Upper lobe of right lung (tissue), 1 donor: ENCODE data around the gene DNMT3A. TPM values are rescaled to one million over a fixed set of nuclear protein-coding genes. Genes with fewer than 3 reads are reported as not detected.

Source experiments
- ATAC-seq: fragments of 200-7000 bp; cut with Tn5 transposase; one replicate; pipeline ENCODE4 v1.9.1; 2020; ENCODE audit warnings: mild to moderate bottlenecking, moderate library complexity
- DNase-seq: peaks from one replicate; pipeline ENCODE4 v3.0.0-alpha.2; 2020
- H3K27ac ChIP-seq: fragments of 200-600 bp; one replicate; pipeline ENCODE4 v1.8.0; 2022
- H3K27me3 ChIP-seq: fragments of 200-600 bp; one replicate; pipeline ENCODE4 v1.8.0; 2022; ENCODE audit warnings: mild to moderate bottlenecking
- H3K36me3 ChIP-seq: fragments of 200-600 bp; one replicate; pipeline ENCODE4 v1.8.0; 2022
- H3K4me1 ChIP-seq: fragments of 200-600 bp; one replicate; pipeline ENCODE4 v1.8.0; 2022
- H3K4me3 ChIP-seq: fragments of 200-600 bp; one replicate; pipeline ENCODE4 v1.8.0; 2022; ENCODE audit warnings: mild to moderate bottlenecking
- H3K9me3 ChIP-seq: fragments of 200-600 bp; one replicate; pipeline ENCODE4 v1.8.0; 2022
- intact Hi-C: fragments of 100-400 bp; cut with DNase I; formaldehyde crosslinking; loops from one replicate; pipeline ENCODE4 v1.11.0; 2022
- total RNA-seq: library from RNA; stranded (reverse); fragmentation: NEBNext Ultra II Directional; extraction: Animal tissue kit (Norgen Biotek cat#: 25700); gene quantifications from one replicate; pipeline ENCODE4 v1.2.1, GENCODE V29; 2021
- TF ChIP-seq, protein P1 (sequence below): fragments of 200-600 bp; IDR thresholded peaks from one replicate; pipeline ENCODE4 v1.8.0; 2022; ENCODE audit warnings: antibody characterized with exemption
- donor health status: DM: no; HTN: yes; CAD: no; lungs with severe emphysema.

Gene DNMT3A
- total RNA-seq, 1 donor from 2014 or later = 31.3 TPM

- H3K9me3 ChIP-seq = no peaks in the 10 kb centered on the region
- no peak for DNase-seq
- H3K27me3 ChIP-seq = no peaks in the 10 kb centered on the region
- TF ChIP-seq, protein P1, sequence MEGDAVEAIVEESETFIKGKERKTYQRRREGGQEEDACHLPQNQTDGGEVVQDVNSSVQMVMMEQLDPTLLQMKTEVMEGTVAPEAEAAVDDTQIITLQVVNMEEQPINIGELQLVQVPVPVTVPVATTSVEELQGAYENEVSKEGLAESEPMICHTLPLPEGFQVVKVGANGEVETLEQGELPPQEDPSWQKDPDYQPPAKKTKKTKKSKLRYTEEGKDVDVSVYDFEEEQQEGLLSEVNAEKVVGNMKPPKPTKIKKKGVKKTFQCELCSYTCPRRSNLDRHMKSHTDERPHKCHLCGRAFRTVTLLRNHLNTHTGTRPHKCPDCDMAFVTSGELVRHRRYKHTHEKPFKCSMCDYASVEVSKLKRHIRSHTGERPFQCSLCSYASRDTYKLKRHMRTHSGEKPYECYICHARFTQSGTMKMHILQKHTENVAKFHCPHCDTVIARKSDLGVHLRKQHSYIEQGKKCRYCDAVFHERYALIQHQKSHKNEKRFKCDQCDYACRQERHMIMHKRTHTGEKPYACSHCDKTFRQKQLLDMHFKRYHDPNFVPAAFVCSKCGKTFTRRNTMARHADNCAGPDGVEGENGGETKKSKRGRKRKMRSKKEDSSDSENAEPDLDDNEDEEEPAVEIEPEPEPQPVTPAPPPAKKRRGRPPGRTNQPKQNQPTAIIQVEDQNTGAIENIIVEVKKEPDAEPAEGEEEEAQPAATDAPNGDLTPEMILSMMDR = no peak
- ATAC-seq = no peak
- no peak overlapping the region for H3K4me3 ChIP-seq
- intact Hi-C loops = no loop called here
- peaks cover 17% of the 10 kb centered on the region for H3K36me3 ChIP-seq
- no peaks in the 10 kb centered on the region for H3K4me1 ChIP-seq
- no peak overlapping the region for H3K27ac ChIP-seq
These were observed 82.0 kb downstream of the DNMT3A start for GRCh38 chr2:25259737-25260124.

DNA sequence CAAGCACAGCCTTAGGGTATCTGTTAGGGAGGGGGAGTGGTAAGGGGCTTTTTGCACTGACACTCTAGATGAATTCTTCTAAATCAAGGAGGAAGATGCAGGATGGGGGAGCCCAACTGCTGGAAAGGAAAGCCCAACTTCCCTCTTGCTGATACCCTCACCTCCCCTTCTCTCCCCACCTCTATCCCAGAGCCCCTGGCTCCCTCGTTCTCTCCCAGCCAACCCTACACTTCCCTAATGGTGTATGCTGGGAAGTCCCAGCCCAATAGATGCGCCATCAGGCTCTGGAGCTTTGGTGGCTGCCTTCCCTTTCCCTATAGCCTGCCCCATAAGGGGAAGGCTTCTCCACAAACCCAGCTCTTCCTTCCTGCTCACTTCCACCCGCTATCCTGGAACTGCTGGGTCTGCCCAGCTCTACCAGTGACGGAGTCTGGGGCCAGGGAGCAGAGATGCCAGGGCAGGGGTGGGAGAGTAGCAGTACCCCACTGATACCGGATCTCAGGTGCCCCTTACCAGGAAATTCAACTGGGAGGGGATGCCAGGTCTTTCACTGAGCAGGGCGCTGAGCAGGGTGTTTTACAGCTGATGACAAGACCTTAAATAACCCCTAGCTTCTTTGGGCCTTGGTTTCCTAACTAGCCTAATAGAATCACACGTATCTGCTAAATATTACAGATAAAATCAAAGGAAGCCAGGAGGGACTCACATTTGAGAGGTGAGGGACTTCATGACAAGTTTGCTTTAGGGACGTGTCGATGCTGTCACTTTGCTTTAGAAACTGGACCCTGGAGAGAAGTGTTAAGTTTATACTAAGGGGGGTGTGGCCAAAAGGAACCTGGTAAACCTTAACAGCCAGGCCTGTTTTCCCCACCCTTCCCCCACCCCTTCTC is 82.6 kb downstream of the DNMT3A start:
- Histone ChIP-seq H3K36me3 (peaks cover 17% of the 10 kb centered on the region), H3K4me3 (no peak overlapping the region), H3K27ac (no peak overlapping the region), H3K27me3 (no peaks in the 10 kb centered on the region), H3K4me1 (no peaks in the 10 kb centered on the region), H3K9me3 (no peaks in the 10 kb centered on the region)
- intact Hi-C loops = no loop called here
- ATAC-seq = no peak
- TF ChIP-seq, protein P1 = no peak
- no peak for DNase-seq

DNA sequence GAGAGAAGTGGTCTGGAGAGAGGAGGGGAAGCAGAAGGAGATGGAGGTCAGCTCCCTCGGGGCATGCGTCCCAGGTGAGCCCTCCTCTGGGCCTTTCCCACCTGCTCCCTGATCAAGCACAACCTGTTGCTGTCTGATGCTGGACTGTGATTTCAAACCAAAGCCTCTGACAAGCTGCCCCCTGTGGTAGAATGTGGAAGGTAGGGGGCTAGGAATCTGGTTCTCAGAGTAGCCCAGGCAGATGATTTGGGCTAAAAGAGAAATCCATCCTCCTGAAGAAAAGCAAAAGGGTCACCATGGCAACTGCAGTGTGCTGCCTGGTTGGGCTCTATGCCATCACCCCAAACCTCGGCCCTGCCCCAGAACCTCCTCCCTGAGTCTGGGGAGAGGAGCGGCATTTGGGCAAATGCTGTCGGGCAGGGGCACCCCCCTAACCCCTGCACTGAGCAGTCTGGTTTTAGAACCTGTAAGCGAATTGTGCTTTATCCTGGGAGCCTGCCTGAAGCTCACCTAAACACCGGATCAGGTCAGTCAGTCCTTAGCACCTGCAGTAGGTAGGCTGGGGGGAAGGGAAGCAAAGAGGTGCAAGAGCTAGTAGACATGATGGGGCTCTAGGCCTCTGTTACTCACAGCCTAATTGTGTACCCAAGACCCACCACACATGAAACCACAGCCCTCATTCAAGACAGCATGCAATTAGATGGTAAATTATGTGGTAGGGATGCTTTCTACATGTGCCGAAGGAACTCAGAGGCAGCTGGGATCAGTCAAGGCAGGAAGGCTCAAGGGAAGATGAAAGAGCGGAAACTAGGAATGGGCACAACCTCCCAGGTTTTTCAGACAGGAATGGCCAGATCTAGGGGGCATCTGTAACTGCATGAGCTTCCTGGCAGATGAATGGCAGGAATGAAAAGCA is 83.5 kb downstream of the DNMT3A start:
- DNase-seq = no peak
- TF ChIP-seq, protein P1 = no peak
- ATAC-seq = no peak
- H3K4me1 ChIP-seq = no peaks in the 10 kb centered on the region
- no peak overlapping the region for H3K27ac ChIP-seq
- no peaks in the 10 kb centered on the region for H3K27me3 ChIP-seq
- intact Hi-C loops = no loop called here
- peaks cover 17% of the 10 kb centered on the region for H3K36me3 ChIP-seq
- H3K4me3 ChIP-seq = no peak overlapping the region
- no peaks in the 10 kb centered on the region for H3K9me3 ChIP-seq

- intact Hi-C loops = no loop called here
- ATAC-seq = no peak
These were observed 84.6 kb downstream of the DNMT3A start for GRCh38 chr2:25257032-25257552.

DNA sequence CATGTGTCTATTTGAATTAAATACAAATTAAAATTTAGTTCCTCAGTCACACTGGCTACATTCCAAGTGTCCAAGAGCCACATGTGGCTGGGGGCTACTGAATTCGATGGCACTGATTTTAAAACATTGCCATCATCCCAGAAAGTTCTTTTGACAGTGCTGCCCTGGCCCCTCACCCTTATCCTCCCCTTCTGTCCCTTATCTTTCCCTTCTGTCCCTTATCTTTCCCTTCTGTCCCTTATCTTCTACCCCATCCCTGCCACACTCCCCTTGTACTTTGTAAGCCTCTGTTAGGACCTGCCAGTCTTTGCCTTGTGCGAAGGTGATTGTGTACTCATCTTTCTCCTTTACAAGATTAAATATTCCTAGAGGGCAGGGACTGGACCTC is 85.2 kb downstream of the DNMT3A start:
- Histone ChIP-seq H3K27ac (no peak overlapping the region), H3K27me3 (no peaks in the 10 kb centered on the region), H3K36me3 (peaks cover 17% of the 10 kb centered on the region), H3K9me3 (no peaks in the 10 kb centered on the region), H3K4me3 (no peak overlapping the region), H3K4me1 (peaks cover 13% of the 10 kb centered on the region)
- TF ChIP-seq, protein P1 = no peak
- ATAC-seq = no peak
- DNase-seq = no peak
- intact Hi-C loops = no loop called here

More at GRCh38 chr2:25257032-25257552, 84.6 kb downstream of the DNMT3A start:
- TF ChIP-seq, protein P1 = no peak
- H3K27ac ChIP-seq = peak overlapping the region; percentile 2
- no peaks in the 10 kb centered on the region for H3K9me3 ChIP-seq
- no peaks in the 10 kb centered on the region for H3K27me3 ChIP-seq
- peaks cover 8% of the 10 kb centered on the region for H3K4me1 ChIP-seq
- H3K4me3 ChIP-seq = no peak overlapping the region
- no peak for DNase-seq
- peaks cover 17% of the 10 kb centered on the region for H3K36me3 ChIP-seq
